Measurements from ENCODE around the gene SAMHD1. TPM values are rescaled to one million over a fixed set of nuclear protein-coding genes. Genes with fewer than 3 reads are reported as not detected.
"Not testable (repeated sequence)": the region's sequence is repeated elsewhere in the genome, so short reads cannot be mapped to it uniquely, and the experiment has no call there.

SAMHD1 gene
- total and polyA plus RNA-seq, 8 donors: 38.7 to 151 (median 85.5) TPM

DNA sequence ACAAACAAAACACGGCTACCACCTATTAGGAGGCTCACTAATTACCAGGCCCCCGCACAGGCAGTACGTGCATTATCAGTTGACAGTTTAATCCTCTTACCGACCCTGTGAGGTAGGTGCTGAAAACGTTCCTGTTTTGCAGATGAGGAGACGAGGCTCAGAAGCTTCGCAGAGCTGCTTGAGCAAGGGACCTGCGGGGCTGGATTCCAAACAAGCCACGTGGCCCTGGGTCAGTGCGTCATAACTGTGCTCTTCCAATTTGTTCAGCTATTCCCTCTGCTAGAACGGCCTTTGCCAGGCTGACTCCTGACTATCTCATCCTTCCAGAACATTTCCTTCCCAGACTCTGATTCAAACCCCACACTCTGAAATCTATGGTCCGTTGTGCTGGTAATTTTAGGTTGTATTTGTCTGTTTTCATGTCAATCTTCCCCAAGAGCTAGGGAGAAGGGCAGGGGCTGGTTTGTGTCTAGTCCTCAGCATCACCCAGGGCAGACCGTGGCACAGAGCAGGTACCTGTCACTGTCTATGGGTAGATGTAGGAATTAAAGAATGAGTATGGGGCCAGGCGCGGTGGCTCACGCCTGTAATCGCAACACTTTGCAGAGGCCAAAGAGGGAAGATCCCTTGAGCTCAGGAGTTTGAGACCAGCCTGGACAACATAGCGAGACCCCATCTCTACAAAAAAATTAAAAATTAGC, 104.3 kb downstream of the SAMHD1 start:
- intact Hi-C loops (cut with DNase I; ENCODE audit: low total_unique reads): no loop called here
- Histone ChIP-seq H3K4me1 (peaks cover 24 to 91% (median 69%) of the 10 kb centered on the region in 4 donors), H3K27ac (peak overlapping the region; percentile 13 to 92 (median 82)), H3K4me3 (no peak overlapping the region), H3K36me3 (no peaks in the 10 kb centered on the region), H3K9me3 (no peaks in the 10 kb centered on the region), H3K27me3 (no peaks in the 10 kb centered on the region)
- 65 to 73% (median 70%) methylated on average over 17 to 18 of the region's 18 CpGs for WGBS, 5 donors
- peak in 2 of 3 donors; percentile 79 to 88 for TF ChIP-seq POLR2AphosphoS5 (IDR thresholded peaks at IDR 0.05)
- no peak for TF ChIP-seq POLR2A (IDR thresholded peaks at IDR 0.05)
- peak; percentile 84 for TF ChIP-seq EP300 (IDR thresholded peaks at IDR 0.05)
- TF ChIP-seq, protein P1, sequence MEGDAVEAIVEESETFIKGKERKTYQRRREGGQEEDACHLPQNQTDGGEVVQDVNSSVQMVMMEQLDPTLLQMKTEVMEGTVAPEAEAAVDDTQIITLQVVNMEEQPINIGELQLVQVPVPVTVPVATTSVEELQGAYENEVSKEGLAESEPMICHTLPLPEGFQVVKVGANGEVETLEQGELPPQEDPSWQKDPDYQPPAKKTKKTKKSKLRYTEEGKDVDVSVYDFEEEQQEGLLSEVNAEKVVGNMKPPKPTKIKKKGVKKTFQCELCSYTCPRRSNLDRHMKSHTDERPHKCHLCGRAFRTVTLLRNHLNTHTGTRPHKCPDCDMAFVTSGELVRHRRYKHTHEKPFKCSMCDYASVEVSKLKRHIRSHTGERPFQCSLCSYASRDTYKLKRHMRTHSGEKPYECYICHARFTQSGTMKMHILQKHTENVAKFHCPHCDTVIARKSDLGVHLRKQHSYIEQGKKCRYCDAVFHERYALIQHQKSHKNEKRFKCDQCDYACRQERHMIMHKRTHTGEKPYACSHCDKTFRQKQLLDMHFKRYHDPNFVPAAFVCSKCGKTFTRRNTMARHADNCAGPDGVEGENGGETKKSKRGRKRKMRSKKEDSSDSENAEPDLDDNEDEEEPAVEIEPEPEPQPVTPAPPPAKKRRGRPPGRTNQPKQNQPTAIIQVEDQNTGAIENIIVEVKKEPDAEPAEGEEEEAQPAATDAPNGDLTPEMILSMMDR (IDR thresholded peaks at IDR 0.05): no peak
- DNase-seq: peak; percentile 52 to 76

DNA sequence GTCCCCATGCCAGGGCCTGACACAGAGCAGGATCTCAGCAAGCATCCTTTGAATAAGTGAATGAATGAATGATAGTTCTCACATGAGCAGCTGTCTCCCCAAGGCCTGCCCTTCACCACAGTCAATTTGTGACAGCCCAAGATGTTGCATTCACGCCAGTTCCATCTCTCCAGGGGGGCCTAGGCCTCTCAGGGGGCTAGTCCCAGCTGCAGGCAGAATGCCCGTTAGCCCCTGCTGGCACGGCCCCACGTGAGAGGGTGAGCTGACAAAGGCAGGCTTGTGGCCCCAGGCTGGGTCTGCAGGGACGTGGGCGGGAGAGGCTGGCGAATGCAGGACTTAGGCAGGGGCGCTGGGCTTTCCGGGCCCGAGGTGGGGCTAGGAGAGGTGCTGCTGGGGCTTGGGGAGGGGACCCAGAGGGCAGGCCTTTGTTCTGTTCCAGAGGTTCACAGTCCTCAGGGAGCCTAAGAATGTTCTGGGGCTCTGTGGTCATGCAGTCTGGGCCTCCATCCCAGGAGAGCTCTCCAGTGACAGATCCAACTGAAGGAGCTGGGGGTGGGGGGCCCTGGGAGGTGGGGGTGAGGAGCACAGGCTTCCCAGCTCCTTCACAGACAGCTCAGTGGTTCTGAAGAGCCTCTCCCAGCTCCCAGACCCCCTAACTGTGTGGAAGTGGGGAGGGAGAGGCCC, 106.1 kb downstream of the SAMHD1 start:
- TF ChIP-seq POLR2A (IDR thresholded peaks at IDR 0.05): no peak
- TF ChIP-seq POLR2AphosphoS5 (IDR thresholded peaks at IDR 0.05): no peak
- TF ChIP-seq, protein P1 (IDR thresholded peaks at IDR 0.05): no peak
- TF ChIP-seq EP300 (IDR thresholded peaks at IDR 0.05): no peak

DNA sequence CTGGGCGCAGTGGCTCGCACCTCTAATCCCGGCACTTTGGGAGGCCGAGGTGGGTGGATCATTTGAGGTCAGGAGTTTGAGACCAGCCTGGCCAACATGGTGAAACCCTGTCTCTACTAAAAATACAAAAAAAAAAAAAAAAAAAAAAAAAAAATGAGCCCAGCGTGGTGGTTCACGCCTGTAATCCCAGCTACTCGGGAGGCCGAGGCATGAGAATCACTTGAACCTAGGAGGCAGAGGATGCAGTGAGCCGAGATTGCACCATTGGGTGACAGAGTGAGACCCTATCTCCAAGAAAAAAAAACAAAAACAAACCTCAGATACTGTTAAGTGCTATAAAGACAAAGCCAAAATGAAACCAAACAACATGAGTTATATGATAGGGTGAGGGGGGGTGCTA, 110.5 kb downstream of the SAMHD1 start:
- H3K27me3 ChIP-seq; intact Hi-C loops (cut with DNase I; ENCODE audit: low total_unique reads); DNase-seq; H3K4me3 ChIP-seq; H3K9me3 ChIP-seq: not testable (repeated sequence)
- Histone ChIP-seq H3K4me1 (peaks cover 26 to 60% (median 41%) of the 10 kb centered on the region in 4 donors), H3K36me3 (peaks cover 0 to 22% (median 17%) of the 10 kb centered on the region in 4 donors), H3K27ac (peak overlapping the region in 3 of 5 donors; percentile 72 to 92 (median 82))
- 93 to 98% (median 94%) methylated on average over 9 of the region's 9 CpGs for WGBS, 5 donors

More for the DNA sequence above, 106.1 kb downstream of the SAMHD1 start:
- Histone ChIP-seq H3K4me3 (no peak overlapping the region), H3K27me3 (no peaks in the 10 kb centered on the region), H3K27ac (peak overlapping the region in 4 of 5 donors; percentile 82 to 92 (median 84)), H3K4me1 (peaks cover 24 to 86% (median 69%) of the 10 kb centered on the region in 4 donors), H3K9me3 (no peaks in the 10 kb centered on the region), H3K36me3 (no peaks in the 10 kb centered on the region)
- 77 to 86% (median 82%) methylated on average over 9 to 10 of the region's 10 CpGs for WGBS, 5 donors
- intact Hi-C loops (cut with DNase I; ENCODE audit: low total_unique reads): no loop called here
- no peak for DNase-seq

Other genes with a start within 250 kb of the SAMHD1 start
- 10 to 100 TPM in 1 of 5 donors, 1 to 10 TPM in 4; 5.8 to 91.6 (median 7.6) TPM for gene NDRG3, start 205.6 kb downstream of the SAMHD1 start, total RNA-seq
- gene NDRG3, start 205.6 kb downstream of the SAMHD1 start, polyA plus RNA-seq: 10 to 100 TPM; 14.6 to 21.7 (median 16.1) TPM
- 10 to 100 TPM in 2 of 5 donors, 1 to 10 TPM in 3; 1.3 to 18.9 (median 7.2) TPM for gene DSN1, start 177.9 kb downstream of the SAMHD1 start, total RNA-seq
- gene DSN1, start 177.9 kb downstream of the SAMHD1 start, polyA plus RNA-seq: 10 to 100 TPM in 1 of 3 donors, 1 to 10 TPM in 2; 8.0 to 11.8 (median 8.1) TPM
- 10 to 100 TPM in 1 of 5 donors, 1 to 10 TPM in 2, not detected in 2; 1.5 to 15.1 (median 4.8) TPM for gene TLDC2, start 75.6 kb downstream of the SAMHD1 start, total RNA-seq
- gene TLDC2, start 75.6 kb downstream of the SAMHD1 start, polyA plus RNA-seq: under 1 TPM; 0.13 to 0.62 (median 0.46) TPM
- gene RBL1, start 144.3 kb upstream of the SAMHD1 start, total RNA-seq: 10 to 100 TPM in 1 of 5 donors, 1 to 10 TPM in 4; 1.8 to 13.0 (median 6.2) TPM
- gene RBL1, start 144.3 kb upstream of the SAMHD1 start, polyA plus RNA-seq: 1 to 10 TPM; 1.5 to 2.0 (median 2.0) TPM
- gene RPN2, start 227.6 kb upstream of the SAMHD1 start, total RNA-seq: 100 to 1,000 TPM in 3 of 5 donors, 10 to 100 TPM in 2; 48.4 to 163 (median 117) TPM
- 10 to 100 TPM; 32.5 to 76.3 (median 63.1) TPM for gene RPN2, start 227.6 kb upstream of the SAMHD1 start, polyA plus RNA-seq
- gene MROH8, start 227.8 kb upstream of the SAMHD1 start, total RNA-seq: 1 to 10 TPM in 2 of 5 donors, under 1 TPM in 2, not detected in 1; 0.43 to 6.4 (median 2.8) TPM
- gene MROH8, start 227.8 kb upstream of the SAMHD1 start, polyA plus RNA-seq: 1 to 10 TPM; 1.4 to 3.5 (median 1.8) TPM